Fibroblast of lung (primary cell): ENCODE measurements around the gene LIN37.

Experiments
- CTCF ChIP-seq, 2 donors: IDR thresholded peaks in 1 of 2; conservative IDR thresholded peaks in 1 of 2; 1 replicate in 1 of 2; 2 replicates in 1 of 2; pipeline ENCODE4 v1.5.1; 2011 to 2012; ENCODE audit warnings: low read length in 2 of 2, control low read depth in 1 of 2, inconsistent platforms in 1 of 2, low read depth in 1 of 2, mild to moderate bottlenecking in 1 of 2
- EZH2 ChIP-seq: IDR thresholded peaks from 2 replicates; pipeline ENCODE4 v1.5.1; 2012; ENCODE audit warnings: low read length, control low read depth, mild to moderate bottlenecking; ENCODE audit errors: missing control alignments

- TF ChIP-seq CTCF (conservative IDR thresholded peaks at IDR 0.05 in 1 of 2, IDR thresholded peaks at IDR 0.05 in 1 of 2; ENCODE audit: low read depth in 1 of 2, low read length in 2 of 2), result no peak
- TF ChIP-seq EZH2, result no peak
Measured at GRCh38 chr19:35792888-35793287, 44.5 kb downstream of the LIN37 start.
